HG03520 (cell line): ENCODE data around the gene REL.
"Not testable (repeated sequence)": the region's sequence is repeated elsewhere in the genome, so short reads cannot be mapped to it uniquely, and the experiment has no call there.

Experiments used
- ATAC-seq: cut with Tn5 transposase; IDR thresholded peaks from one replicate; pipeline ENCODE4 v1.9.1; 2021; ENCODE audit warnings: mild to moderate bottlenecking, moderate library complexity; ENCODE audit not compliant: unreplicated experiment

REL gene

GRCh38 chr2:60867007-60867406, 14.4 kb upstream of the REL start:
- no peak for ATAC-seq

- ATAC-seq: no peak
Measured at GRCh38 chr2:60867848-60868247, 13.5 kb upstream of the REL start.

GRCh38 chr2:60868589-60869273, 12.6 kb upstream of the REL start:
- no peak for ATAC-seq

GRCh38 chr2:60872510-60872928, 8.9 kb upstream of the REL start:
- ATAC-seq: peak; percentile 35

GRCh38 chr2:60873381-60873780, 8.0 kb upstream of the REL start:
- peak; percentile 79 for ATAC-seq

GRCh38 chr2:60875520-60875919, 5.9 kb upstream of the REL start:
- no peak for ATAC-seq

GRCh38 chr2:60880643-60881046, 729 bp upstream of the REL start:
- no peak for ATAC-seq

- no peak for ATAC-seq
Measured at GRCh38 chr2:60882971-60883753, 1.8 kb downstream of the REL start.

- no peak for ATAC-seq
Measured at GRCh38 chr2:60883896-60884295, 2.5 kb downstream of the REL start.

- no peak for ATAC-seq
Measured at GRCh38 chr2:60884800-60885199, 3.4 kb downstream of the REL start.

- ATAC-seq: no peak
Measured at GRCh38 chr2:60885683-60886082, 4.3 kb downstream of the REL start.

- no peak for ATAC-seq
Measured at GRCh38 chr2:60886991-60887390, 5.6 kb downstream of the REL start.

GRCh38 chr2:60888853-60889252, 7.5 kb downstream of the REL start:
- no peak for ATAC-seq

GRCh38 chr2:60889581-60890392, 8.4 kb downstream of the REL start:
- ATAC-seq: not testable (repeated sequence)

GRCh38 chr2:60890393-60890707, 9.0 kb downstream of the REL start:
- no peak for ATAC-seq

GRCh38 chr2:60891180-60891579, 9.8 kb downstream of the REL start:
- no peak for ATAC-seq

GRCh38 chr2:60898567-60898966, 17.2 kb downstream of the REL start:
- ATAC-seq: no peak

- no peak for ATAC-seq
Measured at GRCh38 chr2:60899230-60899891, 18.0 kb downstream of the REL start.

GRCh38 chr2:60899892-60900249, 18.5 kb downstream of the REL start:
- ATAC-seq: no peak

- ATAC-seq: not testable (repeated sequence)
Measured at GRCh38 chr2:60901296-60901695, 19.9 kb downstream of the REL start.

- not testable (repeated sequence) for ATAC-seq
Measured at GRCh38 chr2:60905867-60906266, 24.5 kb downstream of the REL start.
